ENCODE data around the gene CASZ1. TPM values are rescaled to one million over a fixed set of nuclear protein-coding genes. Genes with fewer than 3 reads are reported as not detected.

Gene CASZ1
- total and polyA plus RNA-seq, 2 experiments from 2014 or later: 6.2 to 6.7 TPM

- TF ChIP-seq ETS1 (IDR thresholded peaks at IDR 0.05) (no peak), REST (IDR thresholded peaks at IDR 0.05; ENCODE audit: unreplicated experiment) (no peak), EZH2phosphoT487 (IDR thresholded peaks at IDR 0.05; ENCODE audit: unreplicated experiment) (no peak)
These were observed 165.2 kb downstream of the CASZ1 start (continued) for GRCh38 chr1:10631121-10631810.

- H3K9me3 Mint-ChIP-seq: no peaks in the 10 kb centered on the region
- DNase-seq (ENCODE audit: low spot score): no peak
These were observed 165.8 kb downstream of the CASZ1 start for GRCh38 chr1:10630661-10631120.

More at GRCh38 chr1:10630661-10631120, 165.8 kb downstream of the CASZ1 start:
- H3K4me1 ChIP-seq (ENCODE audit: insufficient read depth): peaks cover 24% of the 10 kb centered on the region
- peaks cover 32% of the 10 kb centered on the region for H3K4me1 Mint-ChIP-seq
- no peaks in the 10 kb centered on the region for H3F3A ChIP-seq (replicated peaks; ENCODE audit: low read depth)
- TF ChIP-seq ETS1 (IDR thresholded peaks at IDR 0.05): no peak
- TF ChIP-seq ZNF462 (CRISPR knock-in tag; IDR thresholded peaks at IDR 0.05): no peak
- no peaks in the 10 kb centered on the region for H3K79me2 ChIP-seq (replicated peaks; ENCODE audit: insufficient read depth)
- peaks cover 12% of the 10 kb centered on the region for H3K27me3 Mint-ChIP-seq (ENCODE audit: insufficient read depth, low read depth, poor library complexity)
- peak overlapping the region; percentile 39; the same call in 1 of the 2 replicates for H3K27ac ChIP-seq (ENCODE audit: low read depth)
- no peak overlapping the region for H3K4me2 ChIP-seq
- no peaks in the 10 kb centered on the region for H3K36me3 Mint-ChIP-seq (ENCODE audit: low read depth)
- H2AFZ ChIP-seq: no peak overlapping the region
- H3K9me2 ChIP-seq (ENCODE audit: insufficient read depth): no peaks in the 10 kb centered on the region
- ATAC-seq: no peak
- H3K4me3 Mint-ChIP-seq: no peak overlapping the region
- no peak overlapping the region for H3K4me3 ChIP-seq
- no peaks in the 10 kb centered on the region for H4K20me1 ChIP-seq (replicated peaks; ENCODE audit: insufficient read depth)
- no peaks in the 10 kb centered on the region for H3K27me3 ChIP-seq (ENCODE audit: insufficient read depth)
- H3K27ac Mint-ChIP-seq: peak overlapping the region; percentile 67; the same call in 1 of the 2 replicates
- H3K36me3 ChIP-seq (ENCODE audit: insufficient read depth): no peaks in the 10 kb centered on the region
